ENCODE data around the gene XAB2.
A peak's percentile ranks its signal among the peaks of the same experiment; 100 is the strongest.

XAB2 gene

GRCh38 chr19:7633698-7634097 is 4.4 kb upstream of the XAB2 start, which contains the start of gene PCP2:
Gene PCP2, minus strand, starts transcription at chr19:7633719. Its CDS starts 262 bp downstream, at chr19:7633457.
- TF ChIP-seq, protein P1, sequence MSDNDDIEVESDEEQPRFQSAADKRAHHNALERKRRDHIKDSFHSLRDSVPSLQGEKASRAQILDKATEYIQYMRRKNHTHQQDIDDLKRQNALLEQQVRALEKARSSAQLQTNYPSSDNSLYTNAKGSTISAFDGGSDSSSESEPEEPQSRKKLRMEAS (IDR thresholded peaks at IDR 0.05; ENCODE audit: low read depth, low read length), result no peak
- TF ChIP-seq POLR2A (IDR thresholded peaks at IDR 0.05; ENCODE audit: extremely low read depth, insufficient read length) (no peak), MYC (IDR thresholded peaks at IDR 0.05; ENCODE audit: low read depth, low read length) (no peak)
- TF ChIP-seq, protein P2, sequence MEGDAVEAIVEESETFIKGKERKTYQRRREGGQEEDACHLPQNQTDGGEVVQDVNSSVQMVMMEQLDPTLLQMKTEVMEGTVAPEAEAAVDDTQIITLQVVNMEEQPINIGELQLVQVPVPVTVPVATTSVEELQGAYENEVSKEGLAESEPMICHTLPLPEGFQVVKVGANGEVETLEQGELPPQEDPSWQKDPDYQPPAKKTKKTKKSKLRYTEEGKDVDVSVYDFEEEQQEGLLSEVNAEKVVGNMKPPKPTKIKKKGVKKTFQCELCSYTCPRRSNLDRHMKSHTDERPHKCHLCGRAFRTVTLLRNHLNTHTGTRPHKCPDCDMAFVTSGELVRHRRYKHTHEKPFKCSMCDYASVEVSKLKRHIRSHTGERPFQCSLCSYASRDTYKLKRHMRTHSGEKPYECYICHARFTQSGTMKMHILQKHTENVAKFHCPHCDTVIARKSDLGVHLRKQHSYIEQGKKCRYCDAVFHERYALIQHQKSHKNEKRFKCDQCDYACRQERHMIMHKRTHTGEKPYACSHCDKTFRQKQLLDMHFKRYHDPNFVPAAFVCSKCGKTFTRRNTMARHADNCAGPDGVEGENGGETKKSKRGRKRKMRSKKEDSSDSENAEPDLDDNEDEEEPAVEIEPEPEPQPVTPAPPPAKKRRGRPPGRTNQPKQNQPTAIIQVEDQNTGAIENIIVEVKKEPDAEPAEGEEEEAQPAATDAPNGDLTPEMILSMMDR (IDR thresholded peaks at IDR 0.05; ENCODE audit: low read depth, low read length), result no peak
- DNase-seq (ENCODE audit: low read depth), result no peak
- no peak within 1 kb of the TSS for H3K4me3 ChIP-seq (ENCODE audit: low read depth, low read length)

DNA sequence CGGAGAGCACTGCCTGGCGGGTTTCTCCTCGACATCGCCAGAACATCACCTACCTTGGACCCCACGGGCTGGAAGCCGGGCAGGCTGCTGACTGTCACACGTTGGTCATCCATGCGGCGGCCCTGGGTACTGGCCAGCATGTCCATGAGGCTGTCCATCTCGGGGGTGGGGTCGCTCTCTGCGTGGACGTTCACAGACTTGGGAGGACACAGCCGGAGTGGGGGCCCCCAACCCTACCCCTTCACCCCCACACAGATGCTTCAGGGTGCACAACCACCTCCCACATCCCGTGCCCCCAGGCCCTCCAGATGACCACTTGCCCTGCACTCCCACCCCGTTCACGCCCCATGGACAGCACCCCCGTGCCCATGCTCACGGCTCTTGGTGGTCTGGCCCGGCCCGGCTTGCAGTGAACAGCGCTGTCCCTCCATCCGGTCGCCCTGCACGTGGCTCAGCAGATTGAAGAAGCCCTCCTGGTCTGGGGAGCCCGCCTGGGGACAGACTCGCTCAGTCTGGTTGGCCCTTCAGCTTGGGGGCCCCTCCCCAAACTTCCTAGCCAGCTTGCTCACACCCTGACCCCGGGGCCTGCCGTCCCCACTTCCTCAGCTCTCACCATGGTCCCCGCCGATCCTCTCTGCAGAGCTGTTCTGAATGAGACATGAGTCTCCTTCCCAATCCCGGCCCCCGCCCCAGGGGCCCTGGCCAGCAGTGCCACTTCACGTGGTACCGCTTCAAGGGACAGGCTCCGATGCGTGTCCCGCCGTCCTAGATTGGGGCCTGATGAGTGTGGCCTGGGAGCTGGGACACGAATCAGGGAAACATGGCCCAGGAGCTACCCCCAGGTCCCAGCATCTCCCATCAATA is 3.2 kb upstream of the XAB2 start:
- TF ChIP-seq MYC (IDR thresholded peaks at IDR 0.05; ENCODE audit: low read depth, low read length) (no peak), POLR2A (IDR thresholded peaks at IDR 0.05; ENCODE audit: extremely low read depth, insufficient read length) (no peak)
- TF ChIP-seq, protein P1 (IDR thresholded peaks at IDR 0.05; ENCODE audit: low read depth, low read length), result no peak
- TF ChIP-seq, protein P2 (IDR thresholded peaks at IDR 0.05; ENCODE audit: low read depth, low read length), result no peak
- H3K4me3 ChIP-seq (ENCODE audit: low read depth, low read length), result no peak overlapping the region
- no peak for DNase-seq (ENCODE audit: low read depth)

DNA sequence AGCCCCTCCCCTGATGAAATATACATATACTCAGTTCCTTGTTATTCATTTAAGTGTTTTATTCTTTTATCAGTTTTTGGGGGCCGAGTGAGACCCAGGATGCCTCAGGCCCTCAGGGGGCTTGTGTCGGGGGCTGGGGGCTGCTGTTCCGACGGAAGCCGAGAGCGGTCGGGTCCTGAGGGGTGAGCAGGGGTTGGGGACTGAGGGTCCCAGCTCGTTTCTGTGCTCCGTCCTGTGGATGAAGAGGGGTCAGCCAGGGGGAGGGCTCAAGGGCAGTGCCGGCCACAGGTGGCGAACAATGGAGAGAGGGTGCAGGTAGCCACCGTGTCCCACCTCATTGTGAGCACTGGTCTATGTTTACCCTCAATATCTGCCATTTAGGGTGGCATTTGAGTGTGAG is 2.2 kb upstream of the XAB2 start:
- no peak overlapping the region for H3K4me3 ChIP-seq (ENCODE audit: low read depth, low read length)
- TF ChIP-seq, protein P1 (IDR thresholded peaks at IDR 0.05; ENCODE audit: low read depth, low read length), result no peak
- TF ChIP-seq POLR2A (IDR thresholded peaks at IDR 0.05; ENCODE audit: extremely low read depth, insufficient read length) (no peak), MYC (IDR thresholded peaks at IDR 0.05; ENCODE audit: low read depth, low read length) (no peak)
- TF ChIP-seq, protein P2 (IDR thresholded peaks at IDR 0.05; ENCODE audit: low read depth, low read length), result no peak
- no peak for DNase-seq (ENCODE audit: low read depth)

DNA sequence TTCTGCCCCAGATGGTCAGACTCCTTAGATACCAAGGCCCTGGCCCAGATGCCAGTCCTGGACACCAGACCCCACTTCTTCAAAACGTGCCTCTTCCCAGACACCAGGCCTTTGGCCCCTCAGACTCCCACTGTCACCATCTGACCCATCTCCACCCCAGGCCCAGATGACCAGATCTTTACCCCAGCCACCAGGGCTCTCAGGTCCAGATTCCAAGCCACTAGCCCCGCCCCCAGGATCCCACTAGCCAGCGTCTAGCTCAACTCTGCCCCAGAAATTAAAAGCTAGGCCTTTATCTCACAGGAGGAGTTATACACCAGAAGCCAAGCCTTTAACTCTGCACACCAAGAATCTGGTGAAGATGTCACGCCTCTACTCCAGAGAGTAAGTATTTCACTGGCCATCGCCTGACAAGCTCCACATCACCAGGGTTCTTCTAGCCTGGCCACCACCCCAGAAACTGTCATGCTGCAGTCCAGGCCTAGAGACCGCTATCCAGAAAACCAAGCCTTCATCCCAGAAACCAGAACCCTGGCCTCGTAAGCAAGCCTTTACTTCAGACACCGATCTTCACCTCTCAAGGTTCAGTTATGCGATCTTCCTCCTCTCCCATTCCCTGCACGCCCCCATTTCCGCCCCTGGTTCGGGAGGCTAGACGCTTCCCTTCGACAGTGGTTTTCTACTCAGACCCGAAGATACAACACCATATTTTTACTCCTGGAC is 595 bp downstream of the XAB2 start:
- no peak for DNase-seq (ENCODE audit: low read depth)
- H3K4me3 ChIP-seq (ENCODE audit: low read depth, low read length), result peak overlapping the region; percentile 100
- no peak for TF ChIP-seq MYC (IDR thresholded peaks at IDR 0.05; ENCODE audit: low read depth, low read length)
- TF ChIP-seq POLR2A (IDR thresholded peaks at IDR 0.05; ENCODE audit: extremely low read depth, insufficient read length), result no peak
- TF ChIP-seq, protein P1 (IDR thresholded peaks at IDR 0.05; ENCODE audit: low read depth, low read length), result no peak
- TF ChIP-seq, protein P2 (IDR thresholded peaks at IDR 0.05; ENCODE audit: low read depth, low read length), result no peak

- TF ChIP-seq POLR2A (IDR thresholded peaks at IDR 0.05; ENCODE audit: extremely low read depth, insufficient read length), result no peak
- TF ChIP-seq, protein P2 (IDR thresholded peaks at IDR 0.05; ENCODE audit: low read depth, low read length), result no peak
- no peak for TF ChIP-seq MYC (IDR thresholded peaks at IDR 0.05; ENCODE audit: low read depth, low read length)
- TF ChIP-seq, protein P1 (IDR thresholded peaks at IDR 0.05; ENCODE audit: low read depth, low read length), result no peak
- DNase-seq (ENCODE audit: low read depth), result no peak
- no peak overlapping the region for H3K4me3 ChIP-seq (ENCODE audit: low read depth, low read length)
Measured at GRCh38 chr19:7627166-7627565, 2.2 kb downstream of the XAB2 start.
